ENCODE data around the gene HIC2.
"Not testable (repeated sequence)": the region's sequence is repeated elsewhere in the genome, so short reads cannot be mapped to it uniquely, and the experiment has no call there.

Gene HIC2

GRCh38 chr22:21434378-21435233 lies 17.4 kb downstream of the HIC2 start:
- not testable (repeated sequence) for DNase-seq (ENCODE audit: extremely low read depth in 1 of 2, low read depth in 1 of 2)

GRCh38 chr22:21435998-21436810 lies 19.0 kb downstream of the HIC2 start:
- DNase-seq (ENCODE audit: extremely low read depth in 1 of 2, low read depth in 1 of 2): not testable (repeated sequence)

DNA sequence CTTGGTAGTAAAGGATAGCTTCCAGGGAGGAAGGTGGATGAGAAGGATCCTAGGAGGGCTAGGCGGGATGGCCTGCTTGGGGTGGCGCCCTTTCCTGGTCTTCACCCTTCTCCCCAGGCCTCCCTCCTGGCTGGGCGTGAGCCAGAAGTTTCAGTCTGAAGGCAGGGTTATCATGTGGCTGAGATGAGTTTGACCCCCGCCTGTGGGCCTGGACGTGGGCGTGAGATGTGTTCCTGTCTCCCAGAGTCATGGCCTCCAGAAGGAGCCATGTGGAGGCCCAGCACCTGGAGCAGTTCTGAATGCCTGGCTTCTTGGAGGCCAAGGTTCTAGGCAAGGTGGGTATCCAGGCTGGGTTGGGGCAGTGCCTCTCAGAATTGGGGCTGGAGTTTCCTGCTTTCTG lies 20.8 kb downstream of the HIC2 start:
- not testable (repeated sequence) for DNase-seq (ENCODE audit: extremely low read depth in 1 of 2, low read depth in 1 of 2)

DNA sequence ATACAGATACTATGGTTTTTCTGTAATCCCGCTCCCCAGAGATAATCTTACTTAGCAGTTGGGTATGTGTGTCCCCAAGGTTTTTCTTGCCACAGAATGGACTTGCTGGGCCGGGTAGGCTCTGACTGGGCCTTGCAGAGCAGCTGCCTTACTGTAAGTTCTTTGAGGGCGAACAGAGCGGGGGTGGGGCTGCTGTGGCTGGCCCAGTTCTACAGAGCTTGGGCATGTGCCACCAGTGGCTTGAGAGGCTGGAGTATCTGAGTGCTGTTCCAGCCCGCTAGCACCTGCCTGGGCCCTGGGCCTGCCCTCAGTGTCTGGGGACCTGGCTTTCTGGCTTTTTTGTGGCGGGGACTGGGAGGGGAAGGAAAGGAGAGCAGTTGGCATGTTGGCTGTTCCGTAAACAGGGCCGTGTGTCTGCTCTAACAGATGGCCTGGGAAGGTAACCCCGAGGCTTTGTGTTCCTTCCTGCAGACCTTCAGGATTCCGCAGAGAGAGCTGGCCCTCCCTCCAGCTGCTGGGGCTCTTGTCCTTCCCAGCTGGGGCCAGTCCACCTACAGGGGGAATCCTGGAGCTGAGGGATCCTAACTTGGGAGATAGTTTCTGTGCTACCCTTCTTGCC lies 23.0 kb downstream of the HIC2 start:
- not testable (repeated sequence) for DNase-seq (ENCODE audit: extremely low read depth in 1 of 2, low read depth in 1 of 2)

- not testable (repeated sequence) for DNase-seq (ENCODE audit: extremely low read depth in 1 of 2, low read depth in 1 of 2)
These were observed 23.5 kb downstream of the HIC2 start for GRCh38 chr22:21440676-21441075.

- not testable (repeated sequence) for DNase-seq (ENCODE audit: extremely low read depth in 1 of 2, low read depth in 1 of 2)
These were observed 24.0 kb downstream of the HIC2 start for GRCh38 chr22:21441170-21441569.

DNA sequence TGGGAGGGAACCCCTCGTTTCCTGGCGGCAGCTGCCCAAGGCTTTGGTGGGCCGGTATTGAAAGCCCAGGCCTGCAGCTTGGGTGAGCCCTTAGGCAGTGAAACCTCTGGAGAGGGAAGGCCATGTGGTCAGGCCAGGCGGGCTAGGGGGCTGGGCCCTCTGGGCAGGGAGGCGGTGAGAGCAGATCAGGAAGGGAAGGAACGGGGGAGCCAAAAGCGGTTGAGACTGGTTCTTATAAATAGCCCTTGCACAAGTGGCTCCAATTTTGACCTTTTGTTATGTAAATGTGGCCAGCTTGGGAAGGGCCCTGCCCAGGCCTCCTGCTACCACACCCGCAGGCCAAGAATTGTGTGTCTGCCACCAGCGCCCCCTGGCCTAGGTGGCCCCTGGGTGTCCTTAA lies 25.0 kb downstream of the HIC2 start:
- not testable (repeated sequence) for DNase-seq (ENCODE audit: extremely low read depth in 1 of 2, low read depth in 1 of 2)

DNA sequence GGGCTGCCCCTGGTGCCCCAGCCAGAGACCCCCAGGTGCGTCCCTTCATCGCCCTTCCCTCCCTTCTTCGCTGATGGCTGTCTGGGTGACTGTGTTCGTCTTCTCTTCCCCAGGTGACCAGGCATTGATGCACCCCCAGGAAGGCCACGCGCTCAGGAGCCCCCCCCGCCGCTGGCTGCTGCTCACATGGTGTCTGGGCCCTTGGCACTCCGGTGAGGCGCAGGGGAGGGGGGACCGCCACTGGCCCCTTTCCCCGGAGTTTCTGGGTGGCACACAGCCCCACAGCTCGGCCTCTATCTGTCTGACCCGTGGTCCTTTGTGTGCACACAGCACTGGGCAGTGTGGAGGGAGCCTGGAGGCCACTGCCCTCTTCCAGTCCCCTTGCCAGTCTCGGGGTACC lies 25.5 kb downstream of the HIC2 start:
- not testable (repeated sequence) for DNase-seq (ENCODE audit: extremely low read depth in 1 of 2, low read depth in 1 of 2)

DNA sequence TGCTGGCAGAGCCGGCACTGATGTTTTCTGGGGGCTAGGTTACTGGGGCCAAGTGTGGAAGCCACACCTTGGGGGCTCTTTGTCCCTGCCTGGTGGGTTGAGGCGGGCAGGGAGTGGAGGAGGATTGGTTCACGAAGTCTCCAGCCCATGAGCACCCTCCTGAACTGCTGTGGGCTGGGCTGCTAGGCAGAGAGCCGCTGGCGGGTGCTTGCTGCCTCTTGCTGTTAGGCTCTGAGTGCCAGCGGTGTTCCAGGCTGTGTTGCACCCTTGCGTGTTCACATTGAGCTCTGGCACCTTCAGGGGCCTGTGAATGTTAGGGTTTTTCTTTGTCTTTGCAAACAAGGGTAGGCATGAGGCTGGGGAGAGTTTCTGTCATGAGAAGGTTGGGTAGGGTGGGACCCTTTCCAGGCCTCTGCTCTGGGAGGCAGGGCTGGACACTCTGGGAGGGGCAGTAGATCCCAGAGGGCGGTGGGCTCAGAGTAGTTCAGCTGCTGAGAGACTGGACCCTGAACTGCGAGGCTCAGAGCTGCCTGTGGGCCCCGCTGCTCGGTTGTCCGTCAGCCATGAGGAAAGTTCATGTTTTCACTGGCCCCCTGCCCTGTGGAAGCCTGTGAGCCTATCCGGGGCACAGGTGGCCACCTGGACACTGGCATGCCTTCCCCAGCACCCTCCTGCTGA lies 26.0 kb downstream of the HIC2 start:
- no peak for DNase-seq (ENCODE audit: extremely low read depth in 1 of 2, low read depth in 1 of 2)

- no peak for DNase-seq (ENCODE audit: extremely low read depth in 1 of 2, low read depth in 1 of 2)
These were observed 26.7 kb downstream of the HIC2 start for GRCh38 chr22:21443735-21444421.

GRCh38 chr22:21444701-21445436 lies 27.7 kb downstream of the HIC2 start:
- no peak for DNase-seq (ENCODE audit: extremely low read depth in 1 of 2, low read depth in 1 of 2)

DNA sequence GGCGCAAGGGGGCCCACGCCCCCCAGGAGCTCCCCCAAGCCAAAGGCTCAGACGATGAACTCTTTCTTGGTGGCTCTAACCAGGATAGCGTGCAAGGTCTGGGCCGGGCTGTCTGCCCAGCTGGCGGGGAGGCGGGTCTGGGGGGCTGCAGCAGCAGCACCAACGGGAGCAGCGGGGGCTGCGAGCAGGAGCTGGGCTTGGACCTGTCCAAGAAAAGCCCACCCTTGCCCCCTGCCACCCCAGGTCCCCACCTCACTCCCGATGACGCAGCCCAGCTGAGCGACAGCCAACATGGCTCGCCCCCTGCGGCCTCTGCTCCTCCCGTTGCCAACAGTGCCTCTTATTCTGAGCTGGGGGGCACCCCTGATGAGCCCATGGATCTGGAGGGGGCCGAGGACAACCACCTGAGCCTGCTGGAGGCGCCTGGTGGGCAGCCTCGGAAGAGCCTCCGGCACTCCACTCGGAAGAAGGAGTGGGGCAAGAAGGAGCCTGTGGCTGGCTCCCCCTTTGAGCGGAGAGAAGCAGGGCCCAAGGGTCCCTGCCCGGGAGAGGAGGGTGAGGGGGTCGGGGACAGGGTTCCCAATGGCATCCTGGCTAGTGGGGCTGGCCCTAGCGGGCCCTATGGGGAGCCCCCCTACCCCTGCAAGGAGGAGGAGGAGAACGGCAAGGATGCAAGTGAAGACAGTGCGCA lies 28.4 kb downstream of the HIC2 start:
- no peak for DNase-seq (ENCODE audit: extremely low read depth in 1 of 2, low read depth in 1 of 2)

- no peak for DNase-seq (ENCODE audit: extremely low read depth in 1 of 2, low read depth in 1 of 2)
These were observed 29.1 kb downstream of the HIC2 start for GRCh38 chr22:21446128-21446826.

- no peak for DNase-seq (ENCODE audit: extremely low read depth in 1 of 2, low read depth in 1 of 2)
These were observed 29.9 kb downstream of the HIC2 start for GRCh38 chr22:21446827-21447690.

DNA sequence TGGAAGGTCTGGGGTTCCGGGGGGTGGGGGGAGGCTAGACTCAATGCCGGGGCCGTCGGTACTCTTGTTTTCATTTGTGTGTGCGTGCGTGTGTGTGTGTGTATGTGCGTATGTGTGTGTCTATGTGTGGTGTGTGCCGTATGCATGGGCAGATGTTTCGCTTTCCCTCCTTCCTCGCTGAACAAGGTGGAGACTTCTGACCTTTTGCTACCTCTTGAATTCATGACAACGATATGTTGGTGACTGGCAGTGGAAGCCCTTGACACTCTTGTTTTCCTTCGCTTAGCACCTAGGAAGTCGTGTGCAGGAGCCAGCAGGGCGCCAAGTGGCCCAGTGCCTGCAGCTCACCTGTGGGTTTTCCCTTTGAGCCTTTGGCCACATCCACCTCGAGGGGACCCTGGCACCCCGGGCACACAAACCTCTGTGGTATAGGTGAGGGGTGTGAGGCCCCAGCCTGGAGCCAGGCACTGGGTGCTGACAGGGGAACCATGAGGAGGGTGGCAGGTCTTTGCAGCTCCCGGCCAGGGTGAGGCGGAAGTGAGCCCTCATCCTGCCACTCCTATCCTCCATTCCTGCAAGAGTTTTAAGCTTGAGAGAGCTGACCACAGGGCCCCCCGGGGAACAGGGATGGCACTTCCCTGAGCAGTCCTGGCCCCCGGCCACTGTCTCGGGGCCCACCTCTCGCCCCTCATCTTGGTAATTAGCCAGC lies 30.7 kb downstream of the HIC2 start:
- no peak for DNase-seq (ENCODE audit: extremely low read depth in 1 of 2, low read depth in 1 of 2)

DNA sequence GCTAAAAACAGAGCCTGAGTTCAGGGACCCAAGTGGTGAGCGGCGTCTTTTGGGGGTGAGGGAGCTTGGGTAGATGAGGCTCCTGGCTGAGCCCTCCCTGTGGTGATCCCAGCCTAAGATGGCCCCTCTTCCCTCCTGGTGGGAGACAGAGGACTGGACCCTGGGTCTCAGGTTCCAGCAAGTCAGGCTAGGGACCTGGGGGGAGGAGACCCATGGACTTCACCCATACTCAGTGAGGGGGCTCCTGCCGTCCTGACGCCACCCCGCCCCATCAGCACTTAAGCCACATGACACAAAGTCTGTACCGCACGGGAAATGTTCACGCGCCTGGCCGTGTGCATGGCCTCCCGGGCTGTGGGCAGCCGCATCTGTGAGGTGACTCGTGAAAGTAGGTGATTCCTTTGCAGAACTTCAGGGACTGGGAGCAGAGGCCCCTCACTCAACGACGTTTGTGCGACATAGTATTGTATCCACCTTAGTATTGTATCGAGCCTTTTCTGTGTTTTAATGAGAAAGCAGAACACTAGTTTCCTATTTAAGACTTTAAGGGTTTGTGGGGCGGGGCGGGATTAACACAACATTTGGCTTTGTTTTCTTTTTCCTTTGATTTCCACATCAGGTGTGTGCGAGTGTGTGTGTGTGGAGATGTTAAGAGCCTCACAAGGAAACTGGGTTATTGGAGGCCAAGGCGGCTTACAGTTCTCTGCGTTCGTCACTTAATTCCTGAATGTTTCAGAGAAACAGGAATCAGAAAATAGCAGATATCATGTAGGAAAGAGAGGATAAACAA lies 31.7 kb downstream of the HIC2 start:
- DNase-seq (ENCODE audit: extremely low read depth in 1 of 2, low read depth in 1 of 2): no peak

Data from activated CD8-positive, alpha-beta memory T cell treated with anti-CD3 and anti-CD28 coated beads for 1 hour (primary cell).